Left ventricle myocardium superior (tissue), 1 donor: ENCODE data around the gene DNALI1. TPM values are rescaled to one million over a fixed set of nuclear protein-coding genes. Genes with fewer than 3 reads are reported as not detected.
"Not testable (repeated sequence)": the region's sequence is repeated elsewhere in the genome, so short reads cannot be mapped to it uniquely, and the experiment has no call there.

ENCODE experiments used
- ATAC-seq: fragments of 200-7000 bp; cut with Tn5 transposase; one replicate; pipeline ENCODE4 v1.9.1; 2020; ENCODE audit warnings: mild to moderate bottlenecking, moderate library complexity
- DNase-seq: peaks from one replicate; pipeline ENCODE4 v3.0.0-alpha.2; 2020
- intact Hi-C: fragments of 100-400 bp; cut with micrococcal nuclease; formaldehyde crosslinking; loops from one replicate; pipeline ENCODE4 v1.11.0; 2022
- long read RNA-seq: library from polyadenylated mRNA; unstranded; transcript quantifications from one replicate; pipeline ENCODE4 v2.0.0, GENCODE V29; 2021
- total RNA-seq: library from RNA; stranded (reverse); fragmentation: NEBNext Ultra II Directional; extraction: Animal tissue kit (Norgen Biotek cat#: 25700); gene quantifications from one replicate; pipeline ENCODE4 v1.2.1, GENCODE V29; 2021
- donor health status: DM: no; HTN: yes; CAD: no; lungs with severe emphysema.

Gene DNALI1
- 2.3 TPM for total RNA-seq
- long read RNA-seq, partial matches to known transcripts = 0 of 2 reads
- long read RNA-seq, other reads (novel, unspliced or antisense) = 1 of 2 reads

- peak; percentile 89 for DNase-seq
- peak; percentile 86 for ATAC-seq
- intact Hi-C loops = no loop called here
Measured at GRCh38 chr1:37556712-37557196, at the start of gene DNALI1. DNALI1 (plus strand) TSS chr1:37556940; CDS start chr1:37556995, 55 bp downstream.

DNA sequence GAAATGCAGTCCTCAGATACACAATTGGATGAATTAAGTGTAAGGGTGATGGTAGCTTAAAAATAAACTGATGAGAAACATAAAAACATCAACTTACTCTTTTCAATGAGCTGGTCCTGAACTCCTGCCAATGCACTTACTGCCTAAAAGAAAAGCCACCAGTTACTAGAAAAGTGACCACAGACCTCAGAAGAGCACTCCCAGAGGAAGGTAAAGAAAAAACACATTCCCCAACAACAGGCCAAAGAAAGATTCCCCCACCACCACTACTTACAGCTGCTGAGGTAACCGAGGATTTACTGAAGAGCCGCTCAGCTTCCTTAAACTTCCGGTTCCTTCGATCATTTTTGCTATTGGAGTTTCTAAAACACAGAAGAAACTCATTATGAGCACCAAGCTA lies 47.6 kb upstream of the DNALI1 start:
- ATAC-seq (no peak), DNase-seq (no peak)
- intact Hi-C loops = no loop called here

DNA sequence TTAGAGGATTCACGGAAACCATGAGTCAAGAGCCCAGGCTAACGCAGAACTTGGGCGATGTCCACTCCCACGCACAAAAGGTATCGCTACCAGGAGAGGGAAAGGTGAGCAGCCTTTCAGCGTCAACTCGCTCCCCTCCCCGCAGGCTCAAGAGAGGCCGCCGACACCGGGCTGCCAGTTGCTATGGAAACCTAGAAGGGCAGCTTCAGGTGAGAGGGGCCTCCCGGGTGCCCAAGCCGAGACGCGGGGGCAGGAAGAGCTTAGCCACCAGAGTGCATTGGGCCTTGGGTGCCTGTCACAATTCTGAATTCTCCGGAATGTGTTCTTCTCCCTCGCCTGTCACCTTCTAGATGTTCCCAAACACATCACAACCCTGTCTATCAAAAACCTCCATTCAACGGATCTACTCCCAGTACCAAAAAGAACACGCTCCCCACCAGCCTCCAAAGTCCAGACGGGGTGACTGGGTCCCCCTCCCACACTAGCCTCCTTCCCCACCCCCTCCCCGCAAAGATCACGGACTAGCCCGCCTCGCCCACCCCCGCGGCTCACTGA lies 42.9 kb upstream of the DNALI1 start:
- intact Hi-C loops = no loop called here
- no peak for DNase-seq
- ATAC-seq = no peak

- intact Hi-C loops = no loop called here
- peak; percentile 93 for DNase-seq
- peak; percentile 99 for ATAC-seq
Measured at GRCh38 chr1:37514350-37515184, 42.2 kb upstream of the DNALI1 start, which contains the start of gene MEAF6. MEAF6 (minus strand) TSS chr1:37514766; CDS start chr1:37514746, 20 bp downstream.

DNA sequence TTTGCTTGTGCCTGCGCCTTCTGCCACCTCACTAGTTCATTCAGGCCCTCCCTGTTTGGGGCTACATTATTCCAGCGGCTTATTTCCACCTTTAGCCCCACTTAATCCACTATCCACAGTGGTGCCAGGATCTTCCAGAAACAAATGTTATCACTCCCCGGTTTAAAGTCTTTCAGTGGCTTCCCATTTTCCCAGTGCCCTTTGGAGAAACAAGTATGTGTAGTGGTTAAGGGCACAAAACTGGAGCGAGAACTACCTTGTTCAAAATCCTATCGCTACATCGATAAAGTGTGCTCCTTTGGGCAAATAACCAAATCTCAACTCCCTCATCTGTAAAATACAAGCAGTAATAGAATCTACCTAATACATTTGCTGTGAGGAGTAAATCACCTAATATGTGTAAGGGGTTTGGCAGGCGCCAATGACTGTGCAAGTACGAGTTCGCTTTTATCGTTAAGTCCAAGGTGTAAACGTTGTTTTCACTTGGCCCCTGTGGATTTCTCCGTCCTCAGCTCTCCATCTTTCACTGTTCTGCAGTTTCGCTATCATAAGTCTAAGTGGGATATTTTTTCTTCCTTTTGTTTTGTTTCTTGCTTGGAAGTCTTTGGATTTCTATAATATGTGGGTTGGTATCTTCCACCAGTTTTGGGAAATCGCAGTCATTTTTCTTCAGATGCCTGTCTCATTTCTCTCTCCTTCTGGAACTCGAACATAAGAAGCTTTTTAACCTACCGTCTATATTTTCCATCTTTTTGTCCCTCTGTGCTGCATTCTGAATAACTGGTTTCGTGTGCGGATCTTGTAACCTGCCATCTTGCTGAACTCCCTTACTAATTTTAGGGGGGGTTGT lies 41.3 kb upstream of the DNALI1 start:
- no peak for ATAC-seq
- DNase-seq = no peak
- intact Hi-C loops = no loop called here

DNA sequence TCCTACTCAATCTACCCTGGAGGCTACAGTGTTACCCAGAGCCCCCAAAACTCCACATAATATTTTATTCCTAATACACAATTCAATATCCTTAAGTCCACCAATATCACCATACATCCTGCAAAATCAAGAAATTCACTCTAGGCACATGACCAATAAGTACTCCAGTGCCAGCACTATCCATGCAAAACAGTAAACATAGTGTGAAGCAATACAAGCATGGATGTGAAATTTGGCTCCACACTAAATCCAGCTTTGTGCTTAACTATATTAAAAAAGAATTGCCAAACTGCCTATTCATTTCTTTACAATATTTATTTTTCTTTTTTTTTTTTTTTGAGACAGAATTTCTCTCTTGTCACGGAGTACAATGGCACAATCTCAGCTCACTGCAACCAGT lies 39.2 kb upstream of the DNALI1 start:
- no peak for DNase-seq
- no peak for ATAC-seq
- intact Hi-C loops = no loop called here

DNA sequence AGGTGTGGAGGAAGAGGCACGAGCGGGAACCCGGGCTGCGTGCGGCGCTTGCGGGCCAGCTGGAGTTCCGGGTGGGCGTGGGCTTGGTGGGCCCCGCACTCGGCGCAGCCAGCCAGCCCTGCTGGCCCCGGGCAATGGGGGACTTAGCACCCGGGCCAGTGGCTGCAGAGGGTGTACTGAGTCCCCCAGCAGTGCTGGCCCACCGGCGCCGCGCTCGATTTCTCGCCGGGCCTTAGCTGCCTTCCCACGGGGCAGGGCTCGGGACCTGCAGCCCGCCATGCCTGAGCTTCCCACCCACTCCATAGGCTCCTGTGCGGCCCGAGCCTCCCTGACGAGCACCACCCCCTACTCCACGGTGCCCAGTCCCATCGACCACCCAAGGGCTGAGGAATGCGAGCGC lies 38.5 kb upstream of the DNALI1 start:
- intact Hi-C loops, DNase-seq, ATAC-seq: not testable (repeated sequence)

GRCh38 chr1:37518929-37519328 lies 37.8 kb upstream of the DNALI1 start:
- intact Hi-C loops, ATAC-seq, DNase-seq: not testable (repeated sequence)

DNA sequence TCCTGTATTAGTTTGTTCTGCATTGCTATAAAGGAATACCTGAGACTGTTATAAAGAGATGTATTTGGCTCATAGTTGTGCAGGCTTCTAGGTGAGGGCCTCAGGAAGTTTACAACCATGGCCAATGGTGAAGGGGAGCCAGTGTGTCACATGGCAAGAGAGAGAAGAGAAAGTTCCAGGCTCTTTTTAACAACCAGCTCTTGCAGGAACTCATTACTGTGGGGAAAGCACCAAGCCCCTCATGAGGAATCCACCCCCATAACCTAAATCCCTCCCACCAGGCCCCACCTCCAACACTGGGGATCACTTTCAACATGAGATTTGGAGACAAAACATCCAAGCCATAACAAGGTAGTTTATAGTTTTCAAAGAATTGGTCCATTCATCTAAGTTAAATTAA lies 37.1 kb upstream of the DNALI1 start:
- no peak for ATAC-seq
- intact Hi-C loops = no loop called here

GRCh38 chr1:37529888-37530287 lies 26.9 kb upstream of the DNALI1 start:
- intact Hi-C loops, DNase-seq, ATAC-seq: not testable (repeated sequence)

More for the DNA sequence above, 37.1 kb upstream of the DNALI1 start:
- DNase-seq = no peak

- intact Hi-C loops, DNase-seq: not testable (repeated sequence)
Measured at GRCh38 chr1:37532418-37533156, 24.2 kb upstream of the DNALI1 start.

GRCh38 chr1:37533317-37534093 lies 23.2 kb upstream of the DNALI1 start:
- intact Hi-C loops = no loop called here
- DNase-seq (no peak), ATAC-seq (peak; percentile 12)

More at GRCh38 chr1:37532418-37533156, 24.2 kb upstream of the DNALI1 start:
- not testable (repeated sequence) for ATAC-seq

GRCh38 chr1:37537378-37537777 lies 19.4 kb upstream of the DNALI1 start:
- intact Hi-C loops = no loop called here
- ATAC-seq = no peak

GRCh38 chr1:37539154-37539553 lies 17.6 kb upstream of the DNALI1 start:
- DNase-seq, ATAC-seq, intact Hi-C loops: not testable (repeated sequence)

More at GRCh38 chr1:37537378-37537777, 19.4 kb upstream of the DNALI1 start:
- no peak for DNase-seq

DNA sequence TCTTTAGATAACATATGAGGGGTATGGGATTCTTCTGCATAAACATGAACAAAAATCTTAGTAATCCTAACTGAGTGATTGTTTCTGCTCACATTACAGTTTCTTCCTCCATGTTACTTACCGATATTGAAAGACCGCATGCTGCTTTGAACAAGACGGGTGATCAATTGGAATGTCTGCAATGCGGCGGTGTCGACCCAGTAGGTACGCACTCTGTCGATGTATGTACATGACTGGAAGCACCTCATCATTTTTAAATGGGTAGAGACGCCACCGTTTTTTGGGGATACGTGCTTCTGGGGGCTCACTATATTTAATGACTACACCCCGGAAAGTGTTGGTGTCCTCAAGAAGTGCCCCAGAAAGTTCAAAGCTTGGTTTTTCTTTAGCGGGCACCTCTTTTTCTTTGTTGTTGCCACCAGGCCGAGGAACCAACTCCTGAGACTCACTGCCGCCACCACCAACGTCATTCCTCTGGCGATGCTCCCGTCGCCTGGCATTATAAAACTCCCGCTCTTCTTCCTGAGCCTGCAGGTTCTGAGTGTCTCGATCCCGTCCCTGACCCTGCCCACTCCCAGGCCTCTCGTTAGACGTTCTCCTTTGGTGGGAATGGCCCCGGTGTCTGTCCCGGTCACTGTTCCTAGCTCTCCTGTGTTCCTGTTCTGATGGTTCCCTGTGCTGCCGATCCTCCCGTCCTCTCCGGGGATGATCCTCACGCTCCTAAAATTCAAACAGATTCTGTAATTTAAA lies 16.5 kb upstream of the DNALI1 start:
- ATAC-seq = no peak
- DNase-seq = no peak
- intact Hi-C loops = no loop called here

- ATAC-seq = no peak
- no peak for DNase-seq
- intact Hi-C loops = no loop called here
Measured at GRCh38 chr1:37544530-37544929, 12.2 kb upstream of the DNALI1 start.

DNA sequence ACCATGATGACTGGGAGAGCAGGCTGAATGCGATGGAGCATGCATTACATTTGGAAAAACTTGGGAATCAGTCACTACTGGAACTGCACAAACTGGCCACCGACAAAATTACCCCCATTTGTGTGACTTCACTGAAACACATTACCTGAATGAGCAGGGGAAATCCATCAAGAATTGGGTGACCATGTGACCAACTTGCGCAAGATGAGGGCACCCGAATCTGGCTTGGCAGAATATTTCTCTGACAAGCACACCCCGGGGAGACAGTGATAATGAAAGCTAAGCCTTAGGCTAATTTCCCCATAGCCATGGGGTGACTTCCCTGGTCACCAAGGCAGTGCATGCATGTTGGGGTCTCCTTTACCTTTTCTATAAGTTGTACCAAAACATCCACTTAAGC lies 11.7 kb upstream of the DNALI1 start:
- ATAC-seq (no peak), DNase-seq (no peak)
- intact Hi-C loops = no loop called here
